ENCODE data around the gene RRP12. TPM values are rescaled to one million over a fixed set of nuclear protein-coding genes. Genes with fewer than 3 reads are reported as not detected.

RRP12 gene
- total and polyA plus RNA-seq, 2 of the 4 experiments (the other 2 are of a cell fraction) = 21.5 to 23.3 TPM

- peaks cover 9 to 49% of the 10 kb centered on the region in 2 experiments; a peak in 3 of 4 replicates for H3K79me1 ChIP-seq (ENCODE audit: low read depth in 1 of 2, low read length in 2 of 2)
- H2BK15ac ChIP-seq (ENCODE audit: low read depth, low read length) = peak within 1 kb of the TSS; percentile 58; the same call in 2 of the 3 replicates
- ChIA-PET CTCF (no interaction called here), POLR2A (ENCODE audit: unreplicated experiment) (no interaction called here)
- in situ Hi-C loops (cut with MboI; ENCODE audit: low sequenced_read_pairs) = no loop called here
- no peaks in the 10 kb centered on the region for H3K9me1 ChIP-seq (ENCODE audit: insufficient read depth, low read length)
- peak within 1 kb of the TSS; percentile 99 for H3K4me2 ChIP-seq (ENCODE audit: low read depth, low read length)
- peak within 1 kb of the TSS; percentile 87 for H2BK5ac ChIP-seq (ENCODE audit: low read depth, low read length, poor library complexity, severe bottlenecking)
- peak within 1 kb of the TSS; percentile 41 for H2BK120ac ChIP-seq (ENCODE audit: low read depth, low read length)
- H3K27me3 ChIP-seq (ENCODE audit: control insufficient read depth, insufficient read depth, low read length) = no peaks in the 10 kb centered on the region
- H3K4me3 ChIP-seq (ENCODE audit: insufficient read depth, low read depth, low read length) = peak within 1 kb of the TSS; percentile 97
- peak within 1 kb of the TSS; percentile 95 for H3K14ac ChIP-seq (replicated peaks; ENCODE audit: low read depth, low read length)
- dilution Hi-C loops (cut with HindIII; ENCODE audit: low sequenced_read_pairs, unreplicated experiment) = no loop called here
- H3K4ac ChIP-seq (ENCODE audit: low read depth, low read length) = peak within 1 kb of the TSS; percentile 91
- H3K9ac ChIP-seq (ENCODE audit: low read depth, low read length) = peak within 1 kb of the TSS; percentile 98
- peak within 1 kb of the TSS; percentile 75 for H3K18ac ChIP-seq (ENCODE audit: low read depth, low read length)
- H4K20me1 ChIP-seq (ENCODE audit: insufficient read depth, low read length) = peaks cover 33% of the 10 kb centered on the region
- peak within 1 kb of the TSS; percentile 91 for H2AK5ac ChIP-seq (ENCODE audit: low read depth, low read length)
- BruUV-seq (replicated peaks) = no TSS peak
- peak within 1 kb of the TSS; percentile 14; the same call in 1 of the 2 replicates for H2BK20ac ChIP-seq (ENCODE audit: low read depth, low read length)
- peak within 1 kb of the TSS; percentile 98 to 99 for H4K8ac ChIP-seq (ENCODE audit: low read depth in 2 of 2, low read length in 2 of 2)
- TF ChIP-seq SMC3 (IDR thresholded peaks at IDR 0.05; ENCODE audit: low read depth, low read length) = peak; percentile 28; the same call in 1 of the 2 replicates
- no peak; the same call in 1 of the 2 replicates for TF ChIP-seq RAD21 (IDR thresholded peaks at IDR 0.05; ENCODE audit: low read length)
- TF ChIP-seq RCOR1 (IDR thresholded peaks at IDR 0.05; ENCODE audit: insufficient replicate concordance, low read length) = no peak
- TF ChIP-seq FOS (IDR thresholded peaks at IDR 0.05; ENCODE audit: low read depth, low read length) = no peak
- TF ChIP-seq USF2 (IDR thresholded peaks at IDR 0.05; ENCODE audit: low read depth, low read length) = no peak
- TF ChIP-seq CTCF (conservative IDR thresholded peaks at IDR 0.05; ENCODE audit: low read depth, low read length) = peak; percentile 90
- peak; percentile 51; the same call in 1 of the 2 replicates for TF ChIP-seq POLR2A (IDR thresholded peaks at IDR 0.05; ENCODE audit: low read depth, low read length)
- no peak for TF ChIP-seq CHD1 (IDR thresholded peaks at IDR 0.05; ENCODE audit: low read depth, low read length)
- TF ChIP-seq MAZ (IDR thresholded peaks at IDR 0.05; ENCODE audit: borderline replicate concordance, low read depth, low read length) = peak; percentile 90
- peak; percentile 39; the same call in 1 of the 2 replicates for TF ChIP-seq MXI1 (IDR thresholded peaks at IDR 0.05; ENCODE audit: borderline replicate concordance, low read depth, low read length)
- peaks cover 18% of the 10 kb centered on the region for H3K36me3 ChIP-seq (ENCODE audit: control insufficient read depth, insufficient read depth, low read length)
- H3K4me1 ChIP-seq (ENCODE audit: control insufficient read depth, insufficient read depth, low read length) = peaks cover 12% of the 10 kb centered on the region
- DNase-seq (peak; percentile 95), ATAC-seq (ENCODE audit: low read depth) (peak; percentile 86)
- H3K27ac ChIP-seq (ENCODE audit: insufficient read depth, low read length) = peak within 1 kb of the TSS; percentile 96
- intact Hi-C loops (cut with micrococcal nuclease) = loop anchor here (2.0 kb wide), 1 partner anchor 19 kb away; no protein-coding TSS in a partner anchor
- H4K91ac ChIP-seq (ENCODE audit: insufficient read depth, low read depth, low read length) = peak within 1 kb of the TSS; percentile 79
- peak within 1 kb of the TSS; percentile 92 for H2AK9ac ChIP-seq (replicated peaks; ENCODE audit: low read depth, low read length, poor library complexity)
- no peaks in the 10 kb centered on the region for H3K9me3 ChIP-seq (ENCODE audit: control insufficient read depth, insufficient read depth, low read length)
- peak within 1 kb of the TSS; percentile 87 for H4K5ac ChIP-seq (ENCODE audit: low read depth, low read length)
- H2AFZ ChIP-seq (replicated peaks; ENCODE audit: low read length, poor library complexity) = peak within 1 kb of the TSS; percentile 82
- H3K23ac ChIP-seq (ENCODE audit: low read depth, low read length) = peak within 1 kb of the TSS; percentile 93
- 0% methylated on average over 10 of the region's 90 CpGs; no CpG with 5 or more reads in 1 of the 2 experiments for WGBS, 2 experiments (ENCODE audit: extremely low coverage in 2 of 2, insufficient read length in 1 of 2)
- H3K56ac ChIP-seq (ENCODE audit: extremely low read depth, insufficient read depth, low read length) = peak within 1 kb of the TSS; percentile 96
These were observed 25.0 kb upstream of the RRP12 start, which contains the start of gene PGAM1 for GRCh38 chr10:97425964-97426775. Gene PGAM1, plus strand, starts transcription at chr10:97426191. Its CDS starts 117 bp downstream, at chr10:97426308.

Measured in IMR-90 (cell line).